ENCODE measurements around the gene MYO1G. TPM values are rescaled to one million over a fixed set of nuclear protein-coding genes. Genes with fewer than 3 reads are reported as not detected.

Gene MYO1G
- polyA plus RNA-seq, 1 experiment, result 0.02 TPM

GRCh38 chr7:44983742-44984477 is 5.1 kb upstream of the MYO1G start:
- Histone ChIP-seq H3K4me3 (ENCODE audit: low read depth, low read length) (no peak overlapping the region), H3K36me3 (ENCODE audit: control insufficient read depth, insufficient read depth, low read length) (peaks cover 14% of the 10 kb centered on the region), H3K27me3 (ENCODE audit: control insufficient read depth, insufficient read depth, low read length) (no peaks in the 10 kb centered on the region)
- TF ChIP-seq, protein P1, sequence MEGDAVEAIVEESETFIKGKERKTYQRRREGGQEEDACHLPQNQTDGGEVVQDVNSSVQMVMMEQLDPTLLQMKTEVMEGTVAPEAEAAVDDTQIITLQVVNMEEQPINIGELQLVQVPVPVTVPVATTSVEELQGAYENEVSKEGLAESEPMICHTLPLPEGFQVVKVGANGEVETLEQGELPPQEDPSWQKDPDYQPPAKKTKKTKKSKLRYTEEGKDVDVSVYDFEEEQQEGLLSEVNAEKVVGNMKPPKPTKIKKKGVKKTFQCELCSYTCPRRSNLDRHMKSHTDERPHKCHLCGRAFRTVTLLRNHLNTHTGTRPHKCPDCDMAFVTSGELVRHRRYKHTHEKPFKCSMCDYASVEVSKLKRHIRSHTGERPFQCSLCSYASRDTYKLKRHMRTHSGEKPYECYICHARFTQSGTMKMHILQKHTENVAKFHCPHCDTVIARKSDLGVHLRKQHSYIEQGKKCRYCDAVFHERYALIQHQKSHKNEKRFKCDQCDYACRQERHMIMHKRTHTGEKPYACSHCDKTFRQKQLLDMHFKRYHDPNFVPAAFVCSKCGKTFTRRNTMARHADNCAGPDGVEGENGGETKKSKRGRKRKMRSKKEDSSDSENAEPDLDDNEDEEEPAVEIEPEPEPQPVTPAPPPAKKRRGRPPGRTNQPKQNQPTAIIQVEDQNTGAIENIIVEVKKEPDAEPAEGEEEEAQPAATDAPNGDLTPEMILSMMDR (IDR thresholded peaks at IDR 0.05; ENCODE audit: insufficient read depth, low read depth, low read length), result no peak
- ChIA-PET POLR2A (no interaction called here), CTCF (interaction anchor here (0.6 to 3.5 kb wide), 3 partner anchors 11 to 61 kb away, joined by 3 to 22 read pairs (median 3); no protein-coding TSS in a partner anchor)
- no peak for DNase-seq (ENCODE audit: low read depth)

GRCh38 chr7:44982970-44983369 is 4.2 kb upstream of the MYO1G start:
- Histone ChIP-seq H3K4me3 (ENCODE audit: low read depth, low read length) (no peak overlapping the region), H3K36me3 (ENCODE audit: control insufficient read depth, insufficient read depth, low read length) (peaks cover 14% of the 10 kb centered on the region), H3K27me3 (ENCODE audit: control insufficient read depth, insufficient read depth, low read length) (no peaks in the 10 kb centered on the region)
- CTCF ChIA-PET, result interaction anchor here (0.6 to 3.5 kb wide), 2 partner anchors 10 to 19 kb away, joined by 3 to 22 read pairs; no protein-coding TSS in a partner anchor
- TF ChIP-seq, protein P1 (IDR thresholded peaks at IDR 0.05; ENCODE audit: insufficient read depth, low read depth, low read length), result no peak
- POLR2A ChIA-PET, result no interaction called here
- DNase-seq (ENCODE audit: low read depth), result no peak

DNA sequence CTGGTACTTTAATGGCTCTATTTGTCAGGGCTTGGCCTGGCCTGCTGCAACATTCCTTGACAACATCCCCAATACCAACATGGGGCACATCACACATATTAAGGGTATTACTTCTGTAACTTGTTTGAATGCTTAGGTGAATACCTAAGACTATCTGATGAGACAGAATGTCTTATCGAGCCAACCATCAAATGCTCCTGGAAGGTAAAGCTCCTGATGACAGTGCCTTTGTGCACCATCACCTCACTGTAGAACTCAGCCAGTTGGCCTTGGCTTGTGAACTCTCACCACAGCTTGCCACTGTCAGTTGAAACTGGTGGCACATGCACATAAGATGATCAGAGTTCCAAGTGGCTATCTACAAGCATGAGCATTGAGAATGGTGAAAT is 3.7 kb upstream of the MYO1G start:
- no peaks in the 10 kb centered on the region for H3K27me3 ChIP-seq (ENCODE audit: control insufficient read depth, insufficient read depth, low read length)
- POLR2A ChIA-PET, result no interaction called here
- no peak overlapping the region for H3K4me3 ChIP-seq (ENCODE audit: low read depth, low read length)
- H3K36me3 ChIP-seq (ENCODE audit: control insufficient read depth, insufficient read depth, low read length), result peaks cover 14% of the 10 kb centered on the region
- no peak for DNase-seq (ENCODE audit: low read depth)
- TF ChIP-seq, protein P1 (IDR thresholded peaks at IDR 0.05; ENCODE audit: insufficient read depth, low read depth, low read length), result no peak
- CTCF ChIA-PET, result interaction anchor here (0.6 to 3.5 kb wide), 2 partner anchors 9 to 19 kb away, joined by 3 to 22 read pairs; no protein-coding TSS in a partner anchor

DNA sequence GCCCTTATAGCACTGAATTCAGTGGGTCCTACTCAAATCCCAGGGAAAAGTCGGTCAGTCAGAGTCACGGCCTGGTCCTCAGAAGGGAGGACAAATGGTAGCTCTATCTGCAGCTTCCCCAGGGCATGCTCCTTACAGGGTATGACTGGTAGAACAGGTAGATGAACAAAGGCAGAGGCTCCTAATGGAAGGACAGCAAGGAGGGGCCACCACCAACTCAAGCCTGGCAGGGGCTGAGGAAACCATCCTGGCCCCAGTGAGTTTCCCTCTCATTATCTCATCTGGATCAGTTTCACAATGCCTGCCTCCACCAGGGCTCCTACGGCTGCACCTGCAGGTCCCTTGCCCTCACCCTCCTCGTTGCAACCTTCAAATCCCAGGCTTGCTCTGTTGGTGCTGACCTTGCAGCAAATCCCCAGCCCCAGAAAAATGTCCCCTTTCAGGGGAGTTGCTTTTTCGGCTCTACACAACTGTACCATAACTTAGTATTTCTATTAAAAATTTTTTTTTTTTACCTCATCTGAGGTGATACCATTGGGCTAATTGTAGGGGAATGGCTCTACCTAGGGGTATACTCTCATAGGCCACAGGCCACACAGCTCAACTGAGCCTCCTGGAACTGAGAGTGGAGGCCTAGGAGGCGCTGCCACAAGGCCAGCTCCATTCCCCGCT is 2.4 kb upstream of the MYO1G start:
- no peak for DNase-seq (ENCODE audit: low read depth)
- Histone ChIP-seq H3K36me3 (ENCODE audit: control insufficient read depth, insufficient read depth, low read length) (peaks cover 14% of the 10 kb centered on the region), H3K27me3 (ENCODE audit: control insufficient read depth, insufficient read depth, low read length) (no peaks in the 10 kb centered on the region), H3K4me3 (ENCODE audit: low read depth, low read length) (no peak overlapping the region)
- CTCF ChIA-PET, result interaction anchor here (0.6 to 3.5 kb wide), 5 partner anchors 8 to 155 kb away, joined by 3 to 22 read pairs (median 3); no protein-coding TSS in a partner anchor
- TF ChIP-seq, protein P1 (IDR thresholded peaks at IDR 0.05; ENCODE audit: insufficient read depth, low read depth, low read length), result no peak
- POLR2A ChIA-PET, result no interaction called here

GRCh38 chr7:44980393-44981034 is 1.7 kb upstream of the MYO1G start:
- DNase-seq (ENCODE audit: low read depth), result no peak
- no peaks in the 10 kb centered on the region for H3K27me3 ChIP-seq (ENCODE audit: control insufficient read depth, insufficient read depth, low read length)
- CTCF ChIA-PET, result interaction anchor here (0.6 to 1.4 kb wide), 3 partner anchors 8 to 132 kb away, joined by 3 read pairs; no protein-coding TSS in a partner anchor

More at GRCh38 chr7:44980393-44981034, 1.7 kb upstream of the MYO1G start:
- POLR2A ChIA-PET, result no interaction called here
- TF ChIP-seq, protein P1 (IDR thresholded peaks at IDR 0.05; ENCODE audit: insufficient read depth, low read depth, low read length), result no peak
- Histone ChIP-seq H3K4me3 (ENCODE audit: low read depth, low read length) (no peak overlapping the region), H3K36me3 (ENCODE audit: control insufficient read depth, insufficient read depth, low read length) (peaks cover 14% of the 10 kb centered on the region)

All from BJ (cell line).